HG02981 (cell line): ENCODE measurements around the gene ATG13.

Experiments used
- ATAC-seq: cut with Tn5 transposase; IDR thresholded peaks from one replicate; pipeline ENCODE4 v1.9.1; 2021; ENCODE audit warnings: mild to moderate bottlenecking, moderate library complexity; ENCODE audit not compliant: unreplicated experiment

The ATG13 gene

GRCh38 chr11:46604796-46605195 lies 12.6 kb upstream of the ATG13 start:
- ATAC-seq = no peak

- no peak for ATAC-seq
Measured at GRCh38 chr11:46607516-46607915, 9.8 kb upstream of the ATG13 start.

DNA sequence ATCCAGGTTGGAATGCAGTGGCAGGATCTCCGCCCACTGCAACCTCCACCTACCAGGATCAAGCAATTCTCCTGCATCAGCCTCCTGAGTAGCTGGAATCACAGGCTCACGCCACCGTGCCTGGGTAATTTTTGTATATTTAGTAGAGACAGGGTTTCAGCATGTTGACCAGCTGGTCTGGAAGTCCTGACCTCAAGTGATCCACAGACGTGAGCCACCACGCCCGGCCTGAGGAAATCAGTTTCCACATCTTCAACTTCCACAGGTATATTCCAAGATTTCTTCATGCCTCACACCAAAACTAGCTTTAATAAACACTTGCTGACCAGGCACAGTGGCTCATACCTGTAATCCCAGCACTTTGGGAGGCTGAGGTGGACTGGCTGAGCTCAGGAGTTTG lies 8.0 kb upstream of the ATG13 start:
- ATAC-seq = no peak

DNA sequence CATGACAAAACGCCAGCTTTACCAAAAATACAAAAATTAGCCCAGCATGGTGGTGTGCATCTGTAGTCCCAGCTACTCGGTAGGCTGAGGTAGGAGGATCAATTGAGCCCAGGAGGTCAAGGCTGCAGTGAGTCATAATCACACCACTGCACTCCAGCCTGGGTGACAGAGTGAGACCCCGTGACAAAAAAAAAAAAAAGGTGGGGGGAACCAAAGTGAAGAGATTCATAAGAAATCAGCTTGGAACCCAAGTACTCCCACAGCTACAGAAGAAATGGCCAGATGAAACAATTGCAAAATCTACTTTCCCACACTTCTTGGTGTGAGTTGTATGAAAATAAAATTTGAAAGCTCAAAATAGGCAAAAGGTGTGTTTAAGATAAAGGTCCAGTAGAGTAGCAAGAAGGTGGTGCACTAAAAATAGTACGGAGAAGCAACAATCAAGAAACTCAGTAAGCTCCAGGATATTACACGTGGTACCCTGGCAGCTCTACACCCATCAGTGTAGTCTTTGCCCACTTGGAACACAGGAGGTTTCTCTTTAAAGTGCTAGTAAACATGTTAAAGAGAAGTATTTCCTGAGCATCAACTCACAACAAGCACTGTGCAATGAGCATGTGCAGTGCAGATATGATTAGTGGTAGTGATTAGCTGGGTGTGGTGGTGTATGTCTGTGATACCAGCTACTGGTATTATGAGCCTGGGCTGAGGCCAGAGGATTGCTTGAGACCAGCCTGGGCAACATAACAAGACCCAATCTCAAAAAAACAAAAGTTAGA lies 5.6 kb upstream of the ATG13 start:
- ATAC-seq = no peak

DNA sequence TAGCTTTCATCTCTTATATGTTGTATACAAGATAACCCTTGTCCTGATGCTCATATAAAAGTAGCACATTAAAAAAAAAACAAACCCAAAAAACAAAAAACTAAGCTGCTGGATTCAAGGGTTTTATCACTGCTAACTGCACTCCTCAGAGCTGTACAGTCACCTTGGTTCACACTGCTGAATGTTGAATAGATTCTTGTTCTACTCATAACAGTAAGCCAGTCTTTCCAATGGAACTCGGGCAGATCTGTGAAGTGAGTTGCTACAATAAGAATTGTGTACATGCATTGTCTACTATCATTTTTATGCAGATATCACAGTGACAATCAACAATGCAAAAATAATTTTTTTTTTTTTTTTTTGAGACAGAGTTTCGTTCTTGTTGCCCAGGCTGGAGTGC lies 5.0 kb upstream of the ATG13 start:
- ATAC-seq = no peak

GRCh38 chr11:46615756-46616155 lies 1.6 kb upstream of the ATG13 start:
- no peak for ATAC-seq

- ATAC-seq = no peak
Measured at GRCh38 chr11:46616551-46617133, 711 bp upstream of the ATG13 start.

GRCh38 chr11:46617972-46618314 lies 590 bp downstream of the ATG13 start:
- no peak for ATAC-seq

- no peak for ATAC-seq
Measured at GRCh38 chr11:46618837-46619236, 1.5 kb downstream of the ATG13 start.

DNA sequence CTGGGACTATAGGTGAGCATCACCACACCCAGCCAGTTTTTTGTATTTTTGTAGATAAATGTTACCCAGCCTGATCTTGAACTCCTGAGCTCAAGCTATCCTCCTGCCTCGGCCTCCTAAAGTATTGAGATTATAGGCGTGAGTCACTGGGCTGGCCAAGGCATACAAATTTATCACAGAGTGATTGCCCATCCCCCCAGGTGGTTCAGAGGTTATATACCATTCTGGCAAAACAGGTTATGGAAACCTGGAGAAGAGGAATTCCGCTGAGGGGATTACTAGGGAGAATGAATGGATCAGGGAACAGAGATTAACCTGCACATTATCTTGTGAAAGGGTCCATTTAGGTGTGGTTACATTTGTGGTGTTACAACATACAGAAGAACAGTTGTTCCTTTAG lies 8.1 kb downstream of the ATG13 start:
- ATAC-seq = no peak

DNA sequence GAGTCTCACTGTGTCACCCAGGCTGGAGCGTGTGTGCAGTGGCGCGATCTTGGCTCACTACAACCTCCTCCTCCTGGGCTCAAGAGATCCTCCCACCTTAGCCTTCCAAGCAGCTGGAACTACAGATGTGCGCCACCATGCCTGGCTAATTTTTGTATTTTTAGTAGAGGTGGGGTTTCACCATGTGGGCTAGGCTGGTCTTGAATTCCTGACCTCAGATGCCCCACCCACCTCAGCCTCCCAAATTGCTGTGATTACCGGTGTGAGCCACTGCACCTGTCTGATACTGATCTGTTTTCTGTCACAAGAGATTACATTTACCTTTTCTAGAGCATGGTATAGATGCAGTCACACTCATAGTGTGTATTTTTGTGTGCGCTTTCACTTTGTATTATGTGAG lies 11.6 kb downstream of the ATG13 start:
- no peak for ATAC-seq

- no peak for ATAC-seq
Measured at GRCh38 chr11:46630237-46630636, 12.9 kb downstream of the ATG13 start.

GRCh38 chr11:46631676-46632075 lies 14.3 kb downstream of the ATG13 start:
- no peak for ATAC-seq

DNA sequence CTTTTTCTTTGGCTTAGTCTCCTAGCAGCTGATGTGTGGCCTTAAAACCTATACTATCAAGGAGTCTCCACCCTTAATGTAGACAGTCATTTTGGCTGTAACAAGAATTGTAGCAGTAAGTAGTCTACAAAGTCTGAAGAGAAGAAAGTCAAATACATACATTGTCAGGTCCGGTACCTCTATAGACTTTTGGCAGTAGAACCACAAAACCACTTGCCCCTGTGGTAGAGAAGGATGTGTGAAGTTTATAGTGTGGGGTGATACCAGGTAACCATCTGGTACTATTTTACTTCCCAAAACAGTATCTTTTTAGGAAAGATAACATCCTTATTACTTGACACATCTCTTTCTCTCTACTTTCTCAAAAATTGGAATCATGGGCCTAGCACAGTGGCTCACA lies 15.1 kb downstream of the ATG13 start:
- ATAC-seq = no peak

DNA sequence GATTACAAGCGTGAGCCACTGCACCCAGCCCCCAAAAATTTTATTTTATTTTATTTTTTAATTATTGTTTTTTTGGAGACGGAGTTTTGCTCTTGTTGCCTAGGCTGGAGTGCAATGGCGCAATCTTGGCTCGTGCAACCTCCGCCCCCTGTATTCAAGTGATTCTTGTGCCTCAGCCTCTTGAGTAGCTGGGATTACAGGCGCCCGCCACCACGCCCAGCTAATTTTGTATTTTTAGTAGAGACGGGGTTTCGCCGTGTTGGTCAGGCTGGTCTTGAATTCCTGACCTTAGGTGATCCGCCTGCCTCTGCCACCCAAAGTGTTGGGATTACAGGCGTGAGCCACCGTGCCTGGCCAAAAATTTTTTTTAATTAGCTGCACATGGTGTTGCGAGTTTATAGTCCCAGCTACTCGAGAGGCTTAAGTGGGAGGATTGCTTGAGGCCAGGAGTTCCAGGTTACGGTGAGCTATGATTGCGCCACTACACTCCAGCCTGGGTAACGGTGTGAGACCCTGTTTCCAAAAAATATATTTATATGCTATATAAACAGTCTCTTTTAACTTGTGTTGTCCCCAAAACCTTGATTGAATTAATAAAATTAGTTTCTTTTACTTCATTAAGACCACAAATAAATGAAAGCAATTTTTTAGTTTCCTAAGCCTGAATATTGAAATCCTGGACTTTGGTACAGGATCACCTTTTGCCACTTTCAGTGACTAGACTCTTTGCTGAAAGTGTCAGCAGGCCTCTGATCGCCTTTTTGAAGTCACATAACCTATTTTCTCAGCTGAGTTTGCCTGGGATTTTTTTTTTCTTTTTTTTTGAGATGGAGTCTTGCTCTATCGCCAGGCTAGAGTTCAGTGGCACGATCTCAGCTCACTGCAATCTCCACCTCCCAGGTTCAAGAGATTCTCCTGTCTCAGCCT lies 16.2 kb downstream of the ATG13 start:
- ATAC-seq = no peak

DNA sequence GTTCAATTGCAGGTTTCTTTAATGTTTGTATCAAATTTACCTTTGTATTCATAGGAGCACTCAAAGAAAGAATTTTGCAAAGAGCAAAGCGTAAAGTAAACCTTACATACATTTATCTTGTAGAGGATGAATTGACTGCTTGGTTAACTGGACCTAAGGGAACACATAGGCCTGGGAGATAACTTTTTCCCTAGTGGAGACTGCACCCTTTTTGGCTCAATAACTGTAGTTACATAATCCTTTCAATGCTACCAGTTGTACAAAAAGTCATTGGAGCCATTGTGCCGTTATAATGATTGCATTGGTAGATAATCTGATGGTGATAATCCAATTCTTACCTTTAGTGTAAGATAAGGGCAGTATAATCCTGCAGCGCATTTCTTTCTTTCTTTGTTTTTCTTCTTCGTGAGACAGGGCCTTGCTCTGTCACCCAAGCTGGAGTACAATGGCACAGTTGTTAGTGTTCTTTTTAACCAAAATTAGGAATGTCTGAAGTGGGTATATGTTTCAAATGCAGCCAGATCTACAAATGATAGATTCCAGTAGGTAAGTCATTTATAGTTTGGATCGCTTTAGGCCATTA lies 18.3 kb downstream of the ATG13 start:
- ATAC-seq = no peak

GRCh38 chr11:46637546-46637945 lies 20.2 kb downstream of the ATG13 start:
- no peak for ATAC-seq

DNA sequence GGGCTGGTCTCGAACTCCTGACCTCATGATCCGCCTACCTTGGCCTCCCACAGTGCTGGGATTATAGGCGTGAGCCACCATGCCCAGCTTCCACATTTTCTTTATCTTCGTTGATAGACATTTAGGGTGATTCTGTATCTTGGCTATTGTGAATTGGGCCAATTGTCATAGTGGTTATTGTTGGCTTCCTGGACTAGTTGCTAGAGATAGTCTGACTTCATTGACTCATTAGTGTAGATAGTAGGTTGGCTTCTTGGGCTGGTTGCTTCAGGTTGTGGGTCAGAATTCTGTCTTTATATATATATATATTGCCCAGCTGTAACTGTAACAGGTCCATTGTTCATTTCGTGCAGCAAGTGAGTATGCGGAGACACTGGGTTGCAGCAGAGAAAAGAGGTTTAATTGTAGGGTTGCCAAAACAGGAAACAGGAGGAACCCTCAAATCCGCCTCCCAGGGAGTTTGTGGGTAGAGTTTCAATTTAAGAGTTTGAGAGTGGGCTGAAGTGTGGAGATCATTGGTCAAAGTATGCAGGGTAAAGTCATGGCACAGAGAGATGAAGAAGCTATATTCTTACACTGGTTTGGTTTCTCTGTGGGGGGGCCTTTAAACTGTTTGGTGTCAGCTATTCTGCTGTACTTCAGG lies 22.0 kb downstream of the ATG13 start:
- no peak for ATAC-seq

GRCh38 chr11:46640036-46640788 lies 22.9 kb downstream of the ATG13 start:
- ATAC-seq = no peak

- ATAC-seq = no peak
Measured at GRCh38 chr11:46641639-46642038, 24.3 kb downstream of the ATG13 start.
